Fibroblast of lung (primary cell): ENCODE data around the gene ZBTB7C. TPM values are rescaled to one million over a fixed set of nuclear protein-coding genes. Genes with fewer than 3 reads are reported as not detected.

Experiments
- DNase-seq, 2 donors: peaks; one replicate each; pipeline versions ENCODE4 v3.0.0 to v3.0.0-alpha.2; 2010; ENCODE audit warnings: low read depth in 2 of 2
- H2AFZ ChIP-seq: 2 replicates; pipeline ENCODE4 v1.5.1; 2012; ENCODE audit warnings: low read length, control low read depth, inconsistent platforms
- H3K27ac ChIP-seq: 2 replicates; pipeline ENCODE4 v1.5.1; 2011; ENCODE audit warnings: low read length, control low read depth; ENCODE audit not compliant: insufficient read depth
- H3K27me3 ChIP-seq: 2 replicates; pipeline ENCODE4 v1.5.1; 2011; ENCODE audit warnings: mild to moderate bottlenecking, low read length; ENCODE audit not compliant: control insufficient read depth, insufficient read depth
- H3K36me3 ChIP-seq: 2 replicates; pipeline ENCODE4 v1.5.1; 2011; ENCODE audit warnings: low read length; ENCODE audit not compliant: control insufficient read depth, insufficient read depth
- H3K4me1 ChIP-seq: 2 replicates; pipeline ENCODE4 v1.5.1; 2011; ENCODE audit warnings: low read length; ENCODE audit not compliant: control insufficient read depth, insufficient read depth; ENCODE audit errors: extremely low read depth
- H3K4me2 ChIP-seq: 2 replicates; pipeline ENCODE4 v1.5.1; 2011; ENCODE audit warnings: low read length, control low read depth; ENCODE audit not compliant: insufficient read depth; ENCODE audit errors: extremely low read depth
- H3K4me3 ChIP-seq, 4 experiments: fragments of 200-600 bp in 1 of 4; sonication (generic) in 1 of 4; replicated peaks in 1 of 4; 2 replicates each; pipeline ENCODE4 v1.5.1; 2011 to 2016; ENCODE audit warnings: low read length in 4 of 4, low read depth in 3 of 4, mild to moderate bottlenecking in 3 of 4, control low read depth in 2 of 4, inconsistent platforms in 1 of 4, mixed read lengths in 1 of 4; ENCODE audit not compliant: insufficient read depth in 1 of 4; ENCODE audit errors: control extremely low read depth in 1 of 4
- H3K79me2 ChIP-seq: 2 replicates; pipeline ENCODE4 v1.5.1; 2012; ENCODE audit warnings: mild to moderate bottlenecking, low read length, inconsistent platforms; ENCODE audit not compliant: control insufficient read depth, insufficient read depth
- H3K9ac ChIP-seq: 2 replicates; pipeline ENCODE4 v1.5.1; 2011; ENCODE audit warnings: mild to moderate bottlenecking, low read length, control low read depth; ENCODE audit not compliant: insufficient read depth
- H3K9me3 ChIP-seq: 2 replicates; pipeline ENCODE4 v1.5.1; 2012; ENCODE audit warnings: low read depth, low read length; ENCODE audit not compliant: control insufficient read depth, insufficient read depth
- H4K20me1 ChIP-seq: 2 replicates; pipeline ENCODE4 v1.5.1; 2011; ENCODE audit warnings: low read length; ENCODE audit not compliant: control insufficient read depth, insufficient read depth; ENCODE audit errors: extremely low read depth
- EZH2 ChIP-seq: IDR thresholded peaks from 2 replicates; pipeline ENCODE4 v1.5.1; 2012; ENCODE audit warnings: low read length, control low read depth, mild to moderate bottlenecking; ENCODE audit errors: missing control alignments
- polyA plus RNA-seq, 2 donors: library from polyadenylated mRNA; depleted of rRNA in 1 of 2; stranded (reverse) in 1 of 2; unstranded in 1 of 2; fragments of >200 nt; gene quantifications; 2 replicates each; pipeline ENCODE4 v1.2.1, GENCODE V29; 2011 to 2012; ENCODE audit warnings: missing spikeins in 1 of 2
- total RNA-seq: library from RNA; depleted of rRNA; stranded (reverse); fragments of >200 nt; gene quantifications from 2 replicates; pipeline ENCODE4 v1.2.1, GENCODE V29; 2014
- TF ChIP-seq, protein P1 (sequence below), 2 donors: IDR thresholded peaks in 1 of 2; conservative IDR thresholded peaks in 1 of 2; 1 replicate in 1 of 2; 2 replicates in 1 of 2; pipeline ENCODE4 v1.5.1; 2011 to 2012; ENCODE audit warnings: low read length in 2 of 2, control low read depth in 1 of 2, inconsistent platforms in 1 of 2, low read depth in 1 of 2, mild to moderate bottlenecking in 1 of 2

Gene ZBTB7C
- total and polyA plus RNA-seq, 2 donors (not counting 1 experiment from before 2014, with no cell fraction given), result 0.19 to 0.33 TPM

DNA sequence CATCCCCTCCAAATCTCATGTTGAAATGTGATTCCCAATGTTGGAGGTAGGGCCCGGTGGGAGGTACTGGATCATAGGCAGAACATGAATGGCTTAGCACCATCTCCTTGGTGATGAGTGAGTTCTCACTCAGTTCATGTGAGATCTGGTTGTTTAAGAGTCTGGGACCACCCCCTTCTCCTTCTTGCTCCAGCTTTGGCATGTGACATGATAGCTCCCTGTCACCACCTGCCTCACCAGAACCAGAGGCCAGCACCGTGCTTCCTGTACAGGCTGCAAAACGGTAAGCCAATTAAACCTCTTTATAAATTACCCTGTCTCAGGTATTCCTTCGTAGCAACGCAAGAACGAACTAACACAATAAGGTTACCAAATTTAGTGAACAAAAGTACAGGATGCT is 95.4 kb downstream of the ZBTB7C start:
- no peak for DNase-seq
- Histone ChIP-seq H3K4me1 (no peaks in the 10 kb centered on the region), H3K36me3 (no peaks in the 10 kb centered on the region), H3K9ac (no peak overlapping the region), H3K4me3 (no peak overlapping the region), H4K20me1 (no peaks in the 10 kb centered on the region), H2AFZ (no peak overlapping the region), H3K79me2 (no peaks in the 10 kb centered on the region), H3K9me3 (no peaks in the 10 kb centered on the region), H3K4me2 (no peak overlapping the region), H3K27ac (no peak overlapping the region), H3K27me3 (no peaks in the 10 kb centered on the region)
- TF ChIP-seq, protein P1, sequence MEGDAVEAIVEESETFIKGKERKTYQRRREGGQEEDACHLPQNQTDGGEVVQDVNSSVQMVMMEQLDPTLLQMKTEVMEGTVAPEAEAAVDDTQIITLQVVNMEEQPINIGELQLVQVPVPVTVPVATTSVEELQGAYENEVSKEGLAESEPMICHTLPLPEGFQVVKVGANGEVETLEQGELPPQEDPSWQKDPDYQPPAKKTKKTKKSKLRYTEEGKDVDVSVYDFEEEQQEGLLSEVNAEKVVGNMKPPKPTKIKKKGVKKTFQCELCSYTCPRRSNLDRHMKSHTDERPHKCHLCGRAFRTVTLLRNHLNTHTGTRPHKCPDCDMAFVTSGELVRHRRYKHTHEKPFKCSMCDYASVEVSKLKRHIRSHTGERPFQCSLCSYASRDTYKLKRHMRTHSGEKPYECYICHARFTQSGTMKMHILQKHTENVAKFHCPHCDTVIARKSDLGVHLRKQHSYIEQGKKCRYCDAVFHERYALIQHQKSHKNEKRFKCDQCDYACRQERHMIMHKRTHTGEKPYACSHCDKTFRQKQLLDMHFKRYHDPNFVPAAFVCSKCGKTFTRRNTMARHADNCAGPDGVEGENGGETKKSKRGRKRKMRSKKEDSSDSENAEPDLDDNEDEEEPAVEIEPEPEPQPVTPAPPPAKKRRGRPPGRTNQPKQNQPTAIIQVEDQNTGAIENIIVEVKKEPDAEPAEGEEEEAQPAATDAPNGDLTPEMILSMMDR (conservative IDR thresholded peaks at IDR 0.05 in 1 of 2, IDR thresholded peaks at IDR 0.05 in 1 of 2; ENCODE audit: low read depth in 1 of 2, low read length in 2 of 2), result no peak
- no peak for TF ChIP-seq EZH2

DNA sequence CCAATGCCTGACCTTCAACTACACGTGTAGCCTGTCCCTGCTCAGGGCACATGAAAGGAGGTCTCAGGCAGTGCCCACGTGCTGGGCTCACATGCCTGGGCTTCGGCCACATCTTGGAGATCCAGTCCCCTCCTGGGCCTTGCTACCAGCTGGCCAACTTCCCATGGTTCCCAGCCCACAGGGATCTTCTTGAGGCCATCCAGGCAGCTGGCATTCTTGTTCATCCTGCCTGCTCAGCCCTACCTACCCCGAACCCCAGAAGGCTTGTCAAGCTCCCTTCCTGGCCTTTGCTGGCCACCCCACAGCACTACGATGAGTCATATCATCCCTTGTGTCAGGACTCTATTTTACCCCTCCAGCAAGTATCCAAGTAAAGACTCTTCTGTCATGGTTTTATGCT is 97.1 kb downstream of the ZBTB7C start:
- TF ChIP-seq, protein P1 (conservative IDR thresholded peaks at IDR 0.05 in 1 of 2, IDR thresholded peaks at IDR 0.05 in 1 of 2; ENCODE audit: low read depth in 1 of 2, low read length in 2 of 2), result no peak
- no peak for TF ChIP-seq EZH2
- H3K36me3 ChIP-seq, result no peaks in the 10 kb centered on the region

DNA sequence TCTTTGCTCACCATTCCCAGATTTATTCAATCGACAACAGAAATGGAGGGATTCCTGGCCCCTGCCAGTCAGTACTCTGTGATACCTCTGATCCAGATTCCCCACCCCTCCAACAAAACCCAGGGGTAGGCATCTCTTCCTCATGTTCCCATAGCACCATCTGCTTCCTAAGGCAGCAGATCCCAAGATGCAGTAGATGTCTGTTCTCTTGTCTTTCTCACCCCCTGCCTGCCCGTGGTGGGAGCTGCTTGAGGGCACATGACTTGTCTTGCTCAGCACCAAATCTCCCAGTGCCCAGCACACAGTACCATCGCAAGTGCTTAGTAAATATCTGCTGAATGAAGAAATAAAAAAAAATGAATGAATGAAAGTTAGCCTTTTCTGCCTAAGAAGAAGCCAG is 98.2 kb downstream of the ZBTB7C start:
- Histone ChIP-seq H3K27me3 (no peaks in the 10 kb centered on the region), H2AFZ (no peak overlapping the region), H4K20me1 (no peaks in the 10 kb centered on the region), H3K4me3 (no peak overlapping the region), H3K4me2 (no peak overlapping the region), H3K9me3 (no peaks in the 10 kb centered on the region), H3K79me2 (no peaks in the 10 kb centered on the region), H3K27ac (no peak overlapping the region), H3K36me3 (no peaks in the 10 kb centered on the region), H3K4me1 (no peaks in the 10 kb centered on the region), H3K9ac (no peak overlapping the region)
- no peak for TF ChIP-seq EZH2
- TF ChIP-seq, protein P1 (conservative IDR thresholded peaks at IDR 0.05 in 1 of 2, IDR thresholded peaks at IDR 0.05 in 1 of 2; ENCODE audit: low read depth in 1 of 2, low read length in 2 of 2), result no peak
- no peak for DNase-seq

More for the DNA sequence above, 97.1 kb downstream of the ZBTB7C start:
- Histone ChIP-seq H3K27ac (no peak overlapping the region), H3K4me2 (no peak overlapping the region), H4K20me1 (no peaks in the 10 kb centered on the region), H2AFZ (no peak overlapping the region), H3K27me3 (no peaks in the 10 kb centered on the region), H3K4me3 (no peak overlapping the region), H3K79me2 (no peaks in the 10 kb centered on the region), H3K9ac (no peak overlapping the region), H3K4me1 (no peaks in the 10 kb centered on the region), H3K9me3 (no peaks in the 10 kb centered on the region)
- no peak for DNase-seq
